ENCODE results near the gene FUOM. TPM values are rescaled to one million over a fixed set of nuclear protein-coding genes. Genes with fewer than 3 reads are reported as not detected.
A peak's percentile ranks its signal among the peaks of the same experiment; 100 is the strongest.

Gene FUOM
- total and polyA plus RNA-seq, 10 of the 15 experiments (the other 5 are each of a cell fraction or from before 2014, with no cell fraction given) = 1.8 to 41.7 (median 25.6) TPM

- TF ChIP-seq, protein P1, sequence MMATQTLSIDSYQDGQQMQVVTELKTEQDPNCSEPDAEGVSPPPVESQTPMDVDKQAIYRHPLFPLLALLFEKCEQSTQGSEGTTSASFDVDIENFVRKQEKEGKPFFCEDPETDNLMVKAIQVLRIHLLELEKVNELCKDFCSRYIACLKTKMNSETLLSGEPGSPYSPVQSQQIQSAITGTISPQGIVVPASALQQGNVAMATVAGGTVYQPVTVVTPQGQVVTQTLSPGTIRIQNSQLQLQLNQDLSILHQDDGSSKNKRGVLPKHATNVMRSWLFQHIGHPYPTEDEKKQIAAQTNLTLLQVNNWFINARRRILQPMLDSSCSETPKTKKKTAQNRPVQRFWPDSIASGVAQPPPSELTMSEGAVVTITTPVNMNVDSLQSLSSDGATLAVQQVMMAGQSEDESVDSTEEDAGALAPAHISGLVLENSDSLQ (IDR thresholded peaks at IDR 0.05) = no peak
- no peak for TF ChIP-seq EP300 (IDR thresholded peaks at IDR 0.05; ENCODE audit: borderline replicate concordance in 1 of 2, control insufficient read depth in 1 of 2, low read depth in 2 of 2, low read length in 2 of 2)
- TF ChIP-seq FOXM1 (IDR thresholded peaks at IDR 0.05; ENCODE audit: low read depth, low read length) = no peak
- no peak for TF ChIP-seq SUPT20H (IDR thresholded peaks at IDR 0.05; ENCODE audit: borderline replicate concordance, control insufficient read depth, low read depth, low read length)
- peak; percentile 86 for TF ChIP-seq YY1 (IDR thresholded peaks at IDR 0.05; ENCODE audit: low read depth, low read length)
- TF ChIP-seq SIX5 (IDR thresholded peaks at IDR 0.05; ENCODE audit: low read depth, low read length, severe bottlenecking) = peak; percentile 31
- no peak for TF ChIP-seq HSF1 (IDR thresholded peaks at IDR 0.05; ENCODE audit: low read depth, low read length)
- TF ChIP-seq KAT2A (conservative IDR thresholded peaks at IDR 0.05; ENCODE audit: control insufficient read depth, low read depth, low read length) = no peak
- peak; percentile 50; the same call in 1 of the 2 replicates for TF ChIP-seq TAF1 (IDR thresholded peaks at IDR 0.05; ENCODE audit: borderline replicate concordance, low read depth, low read length)
- TF ChIP-seq SP1 (IDR thresholded peaks at IDR 0.05; ENCODE audit: low read depth, low read length) = peak; percentile 31
- no peak for TF ChIP-seq POU2F2 (IDR thresholded peaks at IDR 0.05; ENCODE audit: borderline replicate concordance, low read depth, low read length)
- TF ChIP-seq PBX3 (IDR thresholded peaks at IDR 0.05; ENCODE audit: insufficient replicate concordance, low read depth, low read length) = no peak
- 0 out of 2 replicates have a peak, but pooled peaks have one; percentile 7 for TF ChIP-seq IRF4 (IDR thresholded peaks at IDR 0.05; ENCODE audit: low read depth, low read length)
- TF ChIP-seq FOS (IDR thresholded peaks at IDR 0.05; ENCODE audit: borderline replicate concordance, extremely low read depth, insufficient read length) = no peak
- TF ChIP-seq PML (IDR thresholded peaks at IDR 0.05; ENCODE audit: low read length) = no peak
- TF ChIP-seq EGR1 (IDR thresholded peaks at IDR 0.05; ENCODE audit: borderline replicate concordance in 1 of 2, low read depth in 2 of 2, low read length in 2 of 2) = no peak
- TF ChIP-seq DPF2 (IDR thresholded peaks at IDR 0.05) = no peak
- TF ChIP-seq HCFC1 (IDR thresholded peaks at IDR 0.05; ENCODE audit: low read length) = no peak; the same call in 1 of the 2 replicates
- no peak for TF ChIP-seq ZNF274 (IDR thresholded peaks at IDR 0.05; ENCODE audit: insufficient read depth, insufficient read length)
- no peak for TF ChIP-seq GATAD2B (conservative IDR thresholded peaks at IDR 0.05; ENCODE audit: low read depth)
- peak; percentile 43; the same call in 1 of the 2 replicates for TF ChIP-seq MTA3 (IDR thresholded peaks at IDR 0.05; ENCODE audit: borderline replicate concordance, low read length)
- TF ChIP-seq ASH2L (IDR thresholded peaks at IDR 0.05; ENCODE audit: borderline replicate concordance, low read depth) = no peak
- TF ChIP-seq IKZF1 (conservative IDR thresholded peaks at IDR 0.05) = no peak; the same call in 1 of the 2 replicates
- TF ChIP-seq SREBF2 (IDR thresholded peaks at IDR 0.05; ENCODE audit: low read length) = no peak
- TF ChIP-seq ETV6 (conservative IDR thresholded peaks at IDR 0.05 in 1 of 2, IDR thresholded peaks at IDR 0.05 in 1 of 2; ENCODE audit: borderline replicate concordance in 1 of 2, low read depth in 1 of 2) = no peak
- no peak for TF ChIP-seq BCL3 (IDR thresholded peaks at IDR 0.05; ENCODE audit: borderline replicate concordance, insufficient read depth, low read depth, low read length, poor library complexity, severe bottlenecking)
Measured at GRCh38 chr10:133388236-133388972, 30.6 kb upstream of the FUOM start (continued).
